PFSK-1 (cell line): ENCODE measurements around the gene SYNDIG1.

Experiments used
- FOXP2 ChIP-seq: optimal IDR thresholded peaks from 2 replicates; pipeline ENCODE3; 2011; ENCODE audit warnings: borderline replicate concordance, control low read depth, inconsistent platforms; ENCODE audit not compliant: insufficient read depth; ENCODE audit errors: extremely low read length, extremely low read depth
- POLR2AphosphoS5 ChIP-seq: IDR thresholded peaks from 2 replicates; pipeline ENCODE4 v1.6.1; 2012; ENCODE audit warnings: low read depth, mild to moderate bottlenecking, control low read depth, low read length, moderate library complexity
- SIN3A ChIP-seq: IDR thresholded peaks from 2 replicates; pipeline ENCODE4 v1.6.1; 2012; ENCODE audit warnings: mild to moderate bottlenecking, low read length, moderate library complexity, borderline replicate concordance; ENCODE audit not compliant: insufficient read depth
- TAF1 ChIP-seq: IDR thresholded peaks from 2 replicates; pipeline ENCODE4 v1.6.1; 2012; ENCODE audit warnings: low read length, control low read depth, borderline replicate concordance; ENCODE audit not compliant: insufficient read depth
- TF ChIP-seq, protein P1 (sequence below), 2 experiments: IDR thresholded peaks; 2 replicates each; pipeline versions ENCODE4 v1.6.1 to v1.8.0; 2011 to 2012; ENCODE audit warnings: low read depth in 2 of 2, low read length in 2 of 2, control low read depth in 1 of 2, inconsistent platforms in 1 of 2, mild to moderate bottlenecking in 1 of 2, moderate library complexity in 1 of 2; ENCODE audit not compliant: insufficient read depth in 1 of 2

Gene SYNDIG1

DNA sequence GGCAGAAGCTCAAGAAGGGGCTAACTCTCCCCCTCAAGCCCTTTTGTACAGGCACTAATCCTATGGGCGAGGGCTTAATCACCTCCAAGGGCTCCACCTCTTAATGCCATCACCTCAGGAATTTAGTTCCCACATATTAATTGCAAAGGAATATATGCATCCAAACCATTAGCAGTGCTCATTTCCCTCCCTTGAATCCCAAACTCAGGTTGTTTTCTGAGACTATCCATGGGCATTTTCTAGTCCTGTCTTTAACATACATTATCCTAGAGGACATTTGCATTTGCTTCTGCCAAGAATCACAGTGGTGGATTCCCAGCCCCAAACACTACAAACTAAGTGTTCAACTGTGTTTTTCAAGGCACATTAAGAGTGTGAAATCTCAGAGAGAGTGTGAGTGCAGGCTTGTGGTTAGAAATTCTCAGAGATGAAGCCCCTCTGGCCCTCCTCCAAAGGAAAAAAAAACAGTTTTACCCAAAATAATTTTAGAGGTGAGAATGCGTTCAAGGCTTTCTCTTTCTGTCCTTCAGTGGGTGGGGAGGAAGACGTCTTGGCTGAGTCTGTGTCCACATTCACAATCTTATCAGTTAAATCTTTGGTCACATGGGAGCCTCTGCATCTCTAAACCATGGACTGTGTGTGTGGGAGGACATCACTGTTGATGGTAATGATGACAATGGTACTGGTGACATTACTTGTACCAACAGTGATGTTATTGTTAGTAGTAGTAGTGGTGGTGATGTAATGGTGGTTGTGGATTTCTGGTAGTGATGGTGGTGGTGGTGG, 59.3 kb downstream of the SYNDIG1 start:
- no peak for TF ChIP-seq FOXP2
- no peak for TF ChIP-seq TAF1
- TF ChIP-seq SIN3A = no peak
- TF ChIP-seq, protein P1, sequence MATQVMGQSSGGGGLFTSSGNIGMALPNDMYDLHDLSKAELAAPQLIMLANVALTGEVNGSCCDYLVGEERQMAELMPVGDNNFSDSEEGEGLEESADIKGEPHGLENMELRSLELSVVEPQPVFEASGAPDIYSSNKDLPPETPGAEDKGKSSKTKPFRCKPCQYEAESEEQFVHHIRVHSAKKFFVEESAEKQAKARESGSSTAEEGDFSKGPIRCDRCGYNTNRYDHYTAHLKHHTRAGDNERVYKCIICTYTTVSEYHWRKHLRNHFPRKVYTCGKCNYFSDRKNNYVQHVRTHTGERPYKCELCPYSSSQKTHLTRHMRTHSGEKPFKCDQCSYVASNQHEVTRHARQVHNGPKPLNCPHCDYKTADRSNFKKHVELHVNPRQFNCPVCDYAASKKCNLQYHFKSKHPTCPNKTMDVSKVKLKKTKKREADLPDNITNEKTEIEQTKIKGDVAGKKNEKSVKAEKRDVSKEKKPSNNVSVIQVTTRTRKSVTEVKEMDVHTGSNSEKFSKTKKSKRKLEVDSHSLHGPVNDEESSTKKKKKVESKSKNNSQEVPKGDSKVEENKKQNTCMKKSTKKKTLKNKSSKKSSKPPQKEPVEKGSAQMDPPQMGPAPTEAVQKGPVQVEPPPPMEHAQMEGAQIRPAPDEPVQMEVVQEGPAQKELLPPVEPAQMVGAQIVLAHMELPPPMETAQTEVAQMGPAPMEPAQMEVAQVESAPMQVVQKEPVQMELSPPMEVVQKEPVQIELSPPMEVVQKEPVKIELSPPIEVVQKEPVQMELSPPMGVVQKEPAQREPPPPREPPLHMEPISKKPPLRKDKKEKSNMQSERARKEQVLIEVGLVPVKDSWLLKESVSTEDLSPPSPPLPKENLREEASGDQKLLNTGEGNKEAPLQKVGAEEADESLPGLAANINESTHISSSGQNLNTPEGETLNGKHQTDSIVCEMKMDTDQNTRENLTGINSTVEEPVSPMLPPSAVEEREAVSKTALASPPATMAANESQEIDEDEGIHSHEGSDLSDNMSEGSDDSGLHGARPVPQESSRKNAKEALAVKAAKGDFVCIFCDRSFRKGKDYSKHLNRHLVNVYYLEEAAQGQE (IDR thresholded peaks at IDR 0.05; ENCODE audit: insufficient read depth in 1 of 2, low read depth in 2 of 2, low read length in 2 of 2) = no peak
- TF ChIP-seq POLR2AphosphoS5 = no peak

DNA sequence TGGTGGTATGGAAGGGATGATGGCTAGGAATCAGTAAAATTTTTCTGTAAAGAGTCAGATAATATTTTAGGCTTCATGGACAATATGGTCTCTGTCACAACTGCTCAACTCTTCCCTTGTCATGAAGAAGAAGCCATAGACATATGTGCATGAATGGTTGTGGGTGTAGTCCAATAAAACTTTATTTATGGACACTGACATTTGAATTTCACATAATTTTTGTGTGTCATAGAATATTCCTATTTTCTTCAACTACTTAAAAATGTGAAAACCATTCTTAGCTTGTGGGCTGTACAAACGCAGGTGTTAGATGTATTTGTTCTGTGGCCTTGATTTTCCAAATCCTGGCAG, 59.9 kb downstream of the SYNDIG1 start:
- TF ChIP-seq FOXP2 (no peak), TAF1 (no peak), SIN3A (no peak), POLR2AphosphoS5 (no peak)
- TF ChIP-seq, protein P1 (IDR thresholded peaks at IDR 0.05; ENCODE audit: insufficient read depth in 1 of 2, low read depth in 2 of 2, low read length in 2 of 2) = no peak

DNA sequence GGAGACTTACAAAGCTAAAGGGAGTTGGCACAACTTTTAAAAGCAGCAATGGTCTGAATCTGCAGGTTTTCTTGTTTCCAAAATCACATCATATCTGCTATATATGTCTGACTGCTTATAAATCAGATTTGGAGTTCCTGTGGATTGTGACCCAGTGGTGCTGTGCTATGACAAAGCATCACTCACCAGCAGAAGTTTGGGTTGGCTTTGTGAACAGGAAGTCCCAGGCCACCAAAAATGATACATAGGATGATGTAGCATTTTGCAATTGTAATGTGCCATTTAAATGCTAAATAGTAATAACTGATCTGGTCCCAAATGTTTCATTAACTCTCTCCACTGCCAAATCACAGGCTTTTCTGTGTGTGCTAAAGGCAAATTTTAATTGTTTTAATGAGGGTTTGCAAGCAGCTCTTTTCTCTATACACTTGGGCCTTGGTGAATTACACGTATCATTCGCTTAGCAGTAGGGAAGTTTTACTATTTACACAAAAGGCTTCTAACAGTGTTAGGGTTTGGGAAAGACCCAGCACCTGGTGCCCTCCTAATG, 60.8 kb downstream of the SYNDIG1 start:
- TF ChIP-seq SIN3A (no peak), POLR2AphosphoS5 (no peak), TAF1 (no peak), FOXP2 (no peak)
- TF ChIP-seq, protein P1 (IDR thresholded peaks at IDR 0.05; ENCODE audit: insufficient read depth in 1 of 2, low read depth in 2 of 2, low read length in 2 of 2) = no peak

DNA sequence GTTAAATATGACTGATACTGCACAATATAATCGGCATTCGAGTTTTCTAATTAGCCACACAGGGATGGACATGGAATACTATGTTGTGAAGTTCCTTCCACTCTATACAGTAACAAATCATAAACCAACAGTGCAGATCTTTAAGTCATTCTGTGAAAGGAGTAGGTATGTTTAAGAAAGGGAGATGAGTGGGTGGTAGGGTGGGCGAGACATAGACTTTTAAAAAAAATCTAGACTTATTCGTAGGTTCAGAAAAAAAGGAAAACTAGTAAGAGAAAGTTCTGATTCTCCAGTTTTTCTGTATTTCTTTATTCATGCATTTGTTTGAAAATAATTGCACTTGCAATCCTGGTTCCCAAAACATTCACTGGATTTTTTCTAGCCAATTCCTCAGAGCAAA, 61.8 kb downstream of the SYNDIG1 start:
- TF ChIP-seq TAF1 (no peak), POLR2AphosphoS5 (no peak), SIN3A (no peak), FOXP2 (no peak)
- TF ChIP-seq, protein P1 (IDR thresholded peaks at IDR 0.05; ENCODE audit: insufficient read depth in 1 of 2, low read depth in 2 of 2, low read length in 2 of 2) = no peak
